HG02759 (cell line): ENCODE measurements around the gene CADPS.

ENCODE experiments used
- ATAC-seq: cut with Tn5 transposase; IDR thresholded peaks from one replicate; pipeline ENCODE4 v1.9.1; 2021; ENCODE audit warnings: mild to moderate bottlenecking, moderate library complexity; ENCODE audit not compliant: unreplicated experiment

The CADPS gene

GRCh38 chr3:62567097-62568021 is 307.9 kb downstream of the CADPS start:
- ATAC-seq: no peak

GRCh38 chr3:62566022-62566557 is 309.1 kb downstream of the CADPS start:
- ATAC-seq: no peak

- ATAC-seq: no peak
These were observed 312.6 kb downstream of the CADPS start for GRCh38 chr3:62562596-62562995.

DNA sequence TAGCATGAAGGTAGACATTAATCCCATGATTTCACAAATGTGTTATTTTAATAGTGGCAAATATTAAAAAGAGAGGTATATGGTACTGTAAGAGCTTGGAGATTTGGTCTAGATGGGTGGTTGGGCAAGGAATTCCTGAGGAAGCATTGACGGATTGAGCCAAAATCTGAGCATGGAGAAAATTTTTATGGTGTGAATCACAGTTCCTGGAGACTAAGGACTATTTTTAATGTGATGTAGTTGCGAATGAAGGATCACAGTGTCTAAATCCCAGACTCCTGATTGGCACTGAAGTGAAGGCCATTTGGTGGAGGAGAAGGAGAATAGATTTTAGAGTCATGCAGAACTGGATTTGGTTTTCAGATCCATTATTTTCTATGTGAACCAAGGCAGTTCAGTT is 313.2 kb downstream of the CADPS start:
- ATAC-seq: no peak

- ATAC-seq: no peak
These were observed 315.3 kb downstream of the CADPS start for GRCh38 chr3:62559831-62560445.

- ATAC-seq: no peak
These were observed 316.6 kb downstream of the CADPS start for GRCh38 chr3:62558549-62559112.

- no peak for ATAC-seq
These were observed 317.2 kb downstream of the CADPS start for GRCh38 chr3:62557983-62558382.

GRCh38 chr3:62557450-62557849 is 317.8 kb downstream of the CADPS start:
- no peak for ATAC-seq

- no peak for ATAC-seq
These were observed 318.9 kb downstream of the CADPS start for GRCh38 chr3:62556121-62556815.

DNA sequence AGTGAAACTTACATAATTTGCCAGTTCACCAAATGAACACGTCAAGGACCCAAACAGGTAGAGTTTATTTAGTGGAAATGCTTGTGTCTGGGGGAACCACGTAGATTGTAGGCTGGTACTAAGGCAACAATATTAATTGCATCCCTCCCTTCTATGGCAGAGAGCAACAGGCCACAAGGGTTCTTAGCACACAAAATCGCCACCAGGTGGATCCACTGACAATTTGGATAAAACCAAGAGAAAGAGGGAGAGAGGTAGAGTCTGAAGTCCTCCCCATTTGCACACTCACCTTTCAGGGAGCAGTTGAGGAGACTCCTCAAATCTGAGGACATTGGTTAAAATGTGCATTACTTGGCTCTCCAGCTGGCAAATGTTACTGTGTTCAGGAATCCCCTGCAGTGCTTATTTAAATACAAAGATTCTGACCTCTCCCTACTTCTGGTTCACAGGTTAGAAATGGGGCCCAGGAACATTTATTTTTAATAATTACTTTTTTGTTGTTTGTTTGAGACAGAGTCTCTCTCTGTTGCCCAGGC is 320.9 kb downstream of the CADPS start:
- no peak for ATAC-seq

GRCh38 chr3:62553811-62554210 is 321.4 kb downstream of the CADPS start:
- no peak for ATAC-seq

DNA sequence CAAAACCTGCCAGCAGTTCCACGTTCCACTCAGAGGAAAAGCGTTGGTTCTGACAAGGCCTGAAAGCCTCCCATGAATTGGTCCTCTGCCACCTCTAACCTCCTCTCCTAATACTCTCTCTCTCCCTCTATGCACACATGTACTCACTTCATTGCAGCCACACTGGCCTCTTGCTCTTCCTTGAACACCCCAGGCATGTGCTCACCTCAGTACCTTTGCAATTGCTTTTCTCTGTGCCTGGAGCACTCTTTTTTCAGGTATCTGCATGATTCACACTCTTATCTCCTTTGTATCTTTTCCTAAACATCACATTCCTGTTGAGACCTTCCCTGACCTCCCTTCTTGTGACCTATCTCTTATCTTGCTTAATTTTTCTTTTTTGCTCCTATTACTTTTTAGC is 323.7 kb downstream of the CADPS start:
- ATAC-seq: no peak

- no peak for ATAC-seq
These were observed 324.8 kb downstream of the CADPS start for GRCh38 chr3:62550439-62550838.

GRCh38 chr3:62548528-62549205 is 326.5 kb downstream of the CADPS start:
- ATAC-seq: no peak

DNA sequence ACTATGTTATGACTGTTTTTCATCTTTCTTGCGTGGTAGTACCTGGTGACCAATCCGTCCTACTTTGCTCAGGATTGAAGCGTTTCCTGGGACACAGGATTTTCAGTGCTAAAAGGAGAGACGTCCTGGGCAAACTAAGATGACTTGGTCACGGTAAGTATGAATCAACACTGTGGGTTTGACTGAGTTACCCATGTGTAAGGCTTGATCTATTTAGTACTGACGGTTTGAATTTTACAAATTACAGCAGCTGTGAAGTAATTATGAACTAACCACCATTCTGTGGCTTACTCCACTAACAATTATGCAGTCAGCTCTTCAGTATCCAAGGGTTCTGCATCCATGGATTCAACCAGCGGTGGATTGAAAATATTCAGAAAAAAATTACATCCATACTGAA is 328.9 kb downstream of the CADPS start:
- ATAC-seq: no peak

DNA sequence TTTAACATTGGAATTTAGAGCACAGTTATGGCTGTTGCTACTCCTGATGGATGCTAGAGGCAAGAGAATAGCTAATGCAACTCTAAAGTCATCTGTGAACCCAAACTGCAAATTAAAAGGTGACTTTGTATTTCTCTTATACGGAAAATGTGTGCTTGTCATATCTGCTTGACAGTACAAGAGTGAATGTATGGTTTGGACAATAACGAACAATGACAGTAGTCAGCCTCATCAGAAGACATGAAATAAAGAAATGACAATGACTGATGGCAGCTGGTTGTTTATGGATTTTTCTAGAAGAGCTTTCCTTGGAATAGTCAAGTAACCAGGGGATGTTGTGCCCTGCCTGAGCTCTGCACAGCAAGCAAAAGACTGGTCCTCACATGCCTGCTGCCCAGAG is 333.0 kb downstream of the CADPS start:
- ATAC-seq: no peak

DNA sequence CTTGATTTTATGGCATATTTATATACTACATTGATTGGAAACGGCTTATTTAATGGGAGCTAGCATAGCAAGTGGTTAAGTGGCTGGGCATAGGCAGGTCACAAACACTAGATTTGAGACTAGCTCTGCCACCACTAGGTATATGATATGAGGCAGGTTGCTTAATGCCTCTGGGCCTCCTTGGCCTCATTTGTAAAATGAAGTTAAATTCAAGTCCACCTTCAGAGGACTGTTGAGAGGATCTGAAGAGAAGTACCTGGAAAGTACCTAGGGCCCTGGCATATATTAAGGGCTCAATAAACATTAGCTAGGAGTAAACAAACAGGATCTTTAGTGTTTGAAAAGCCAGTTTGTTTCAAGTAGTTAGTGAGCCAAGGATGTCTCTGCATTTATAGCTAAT is 335.5 kb downstream of the CADPS start:
- ATAC-seq: no peak

DNA sequence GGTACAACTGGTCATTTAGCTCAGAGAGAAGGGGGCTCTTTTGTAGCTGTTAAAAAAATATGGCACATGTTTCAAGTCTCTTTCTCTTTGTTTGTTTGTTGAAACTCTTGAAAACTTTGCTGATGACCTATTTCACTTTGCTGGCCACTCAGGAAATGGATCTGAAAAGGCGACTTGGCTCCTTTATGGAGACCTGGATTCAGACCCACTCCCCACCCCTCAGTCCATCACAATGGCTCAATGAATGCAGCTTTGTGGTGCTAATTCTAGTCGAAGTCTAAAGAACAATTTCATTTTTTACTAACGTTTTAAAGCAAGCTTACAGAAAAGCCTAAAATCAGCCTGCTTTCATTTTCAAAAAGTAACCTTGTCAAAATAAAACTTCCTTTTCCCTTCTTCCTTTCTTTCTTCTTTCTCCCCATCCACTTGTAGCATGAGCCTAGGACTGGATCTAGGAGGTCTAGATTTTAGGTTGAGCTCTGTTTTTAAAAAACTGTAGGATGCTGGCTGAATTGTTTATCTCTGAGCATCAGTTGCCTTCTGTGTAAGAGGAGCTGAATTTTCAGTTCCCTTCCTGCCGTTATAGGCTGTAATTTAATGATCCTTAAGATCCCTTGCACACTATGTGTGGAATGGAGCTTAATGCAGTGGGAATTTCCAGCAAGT is 336.4 kb downstream of the CADPS start:
- no peak for ATAC-seq

DNA sequence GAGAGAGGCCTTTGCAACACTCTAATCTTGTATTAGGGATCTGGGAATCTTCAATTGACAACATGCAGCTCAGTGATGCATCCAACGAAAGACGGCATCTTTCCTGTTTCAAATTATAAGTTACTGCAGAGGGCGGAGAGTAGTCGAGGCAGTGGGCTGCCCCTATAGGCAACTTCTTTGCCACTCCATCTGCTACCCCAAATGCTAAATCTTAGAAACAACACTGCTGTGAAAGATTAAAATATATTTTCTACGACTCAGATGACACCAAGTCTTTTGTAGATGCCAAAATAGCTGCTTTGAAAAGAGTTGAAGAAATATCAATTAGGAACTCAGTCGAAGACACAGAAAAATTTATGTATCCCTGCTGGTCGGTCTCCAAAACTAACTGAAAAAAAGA is 340.9 kb downstream of the CADPS start:
- ATAC-seq: no peak

GRCh38 chr3:62532796-62533195 is 342.4 kb downstream of the CADPS start:
- ATAC-seq: no peak
